H1 (cell line): ENCODE results near the gene FKBP2. TPM values are rescaled to one million over a fixed set of nuclear protein-coding genes. Genes with fewer than 3 reads are reported as not detected.

ENCODE experiments used
- CHD2 ChIP-seq: IDR thresholded peaks from 2 replicates; pipeline ENCODE4 v1.6.1; 2012; ENCODE audit warnings: low read length, improper control_type of control experiment
- EP300 ChIP-seq, 2 experiments: IDR thresholded peaks; 1 replicate in 1 of 2; 2 replicates in 1 of 2; pipeline ENCODE4 v1.6.1; 2011 to 2012; ENCODE audit warnings: low read depth in 2 of 2, low read length in 2 of 2, mild to moderate bottlenecking in 2 of 2, borderline replicate concordance in 1 of 2, inconsistent platforms in 1 of 2, moderate library complexity in 1 of 2
- KDM5A ChIP-seq: fragments of 200-600 bp; IDR thresholded peaks from 2 replicates; pipeline ENCODE4 v1.7.1; 2012; ENCODE audit warnings: mild to moderate bottlenecking, low read length, inconsistent platforms, mixed read lengths
- SRF ChIP-seq: IDR thresholded peaks from 2 replicates; pipeline ENCODE4 v1.6.1; 2011; ENCODE audit warnings: mild to moderate bottlenecking, low read depth, low read length, moderate library complexity
- YY1 ChIP-seq: IDR thresholded peaks from 2 replicates; pipeline ENCODE4 v1.6.1; 2011; ENCODE audit warnings: low read depth, mild to moderate bottlenecking, low read length
- polyA plus RNA-seq, 7 experiments: library from polyadenylated mRNA; depleted of rRNA in 3 of 7; stranded (reverse) in 5 of 7; unstranded in 2 of 7; fragments of >200 nt in 5 of 7; fragments of 200-250 nt in 2 of 7; gene quantifications; 1 replicate in 5 of 7; 2 replicates in 1 of 7; 4 replicates in 1 of 7; pipeline versions ENCODE4 v1.2.1 to v1.2.3, GENCODE V29; 2011 to 2013; ENCODE audit warnings: missing spikeins in 2 of 7, mixed read lengths in 2 of 7
- total RNA-seq: library from RNA; stranded (reverse); fragmentation: NEBNext Ultra II Directional; extraction: Animal tissue kit (Norgen Biotek cat#: 25700); gene quantifications from 2 replicates; pipeline ENCODE4 v1.2.1, GENCODE V29; 2021
- TF ChIP-seq, protein P1 (sequence below), 3 experiments: IDR thresholded peaks; 1 replicate in 2 of 3; 2 replicates in 1 of 3; pipeline versions ENCODE4 v1.5.1 to v1.6.1; 2011; ENCODE audit warnings: low read length in 3 of 3, mild to moderate bottlenecking in 3 of 3, inconsistent platforms in 2 of 3, low read depth in 1 of 3, moderate library complexity in 1 of 3; ENCODE audit not compliant: insufficient read depth in 1 of 3; ENCODE audit errors: control extremely low read depth in 1 of 3
- TF ChIP-seq, protein P2 (sequence below): fragments of 300-600 bp; sonication (generic); IDR thresholded peaks from 2 replicates; pipeline ENCODE4 v1.7.1; 2012; ENCODE audit warnings: low read length, moderate library complexity, mild to moderate bottlenecking, inconsistent platforms; ENCODE audit not compliant: insufficient replicate concordance

FKBP2 gene
- total and polyA plus RNA-seq, 2 of the 8 experiments (the other 6 are each of a cell fraction or from before 2014, with no cell fraction given): 41.7 to 52.5 TPM

DNA sequence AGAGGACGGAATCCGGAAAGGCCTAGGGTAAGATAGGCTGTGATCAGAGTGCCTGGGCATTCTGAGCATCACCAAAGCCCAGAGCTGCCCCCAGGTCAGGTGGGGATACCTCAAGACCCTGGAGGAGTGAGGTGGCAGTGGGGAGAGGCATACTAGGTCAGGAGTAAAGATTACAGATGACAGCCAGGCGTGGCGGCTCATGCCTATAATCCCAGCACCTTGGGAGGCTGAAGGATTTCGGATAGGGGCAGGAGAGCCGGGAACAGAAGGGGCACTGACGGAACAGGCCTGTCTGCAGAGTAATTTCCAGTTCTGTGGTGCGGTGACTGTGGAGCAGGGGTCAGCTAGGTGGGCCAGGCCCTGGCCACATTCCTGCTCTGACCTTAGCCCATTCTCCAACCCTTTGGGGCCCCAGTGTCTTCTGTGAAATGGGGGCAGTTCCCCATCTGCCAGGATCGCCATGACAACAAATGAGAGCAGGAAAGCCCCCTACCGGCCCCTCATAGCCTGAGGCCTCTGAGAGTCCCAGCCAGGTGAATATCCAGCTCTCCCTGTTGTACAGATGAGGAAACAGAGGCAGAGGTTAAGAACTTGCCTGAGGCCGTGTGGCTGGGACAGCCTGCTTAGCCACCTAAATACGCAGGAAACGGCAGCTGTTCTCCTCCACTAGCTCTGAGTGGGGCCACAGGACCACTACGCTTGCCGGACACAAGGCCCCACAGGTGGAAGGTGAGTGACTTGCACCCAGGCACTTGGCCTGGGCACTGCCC, 34.3 kb downstream of the FKBP2 start (continued):
- TF ChIP-seq, protein P1, sequence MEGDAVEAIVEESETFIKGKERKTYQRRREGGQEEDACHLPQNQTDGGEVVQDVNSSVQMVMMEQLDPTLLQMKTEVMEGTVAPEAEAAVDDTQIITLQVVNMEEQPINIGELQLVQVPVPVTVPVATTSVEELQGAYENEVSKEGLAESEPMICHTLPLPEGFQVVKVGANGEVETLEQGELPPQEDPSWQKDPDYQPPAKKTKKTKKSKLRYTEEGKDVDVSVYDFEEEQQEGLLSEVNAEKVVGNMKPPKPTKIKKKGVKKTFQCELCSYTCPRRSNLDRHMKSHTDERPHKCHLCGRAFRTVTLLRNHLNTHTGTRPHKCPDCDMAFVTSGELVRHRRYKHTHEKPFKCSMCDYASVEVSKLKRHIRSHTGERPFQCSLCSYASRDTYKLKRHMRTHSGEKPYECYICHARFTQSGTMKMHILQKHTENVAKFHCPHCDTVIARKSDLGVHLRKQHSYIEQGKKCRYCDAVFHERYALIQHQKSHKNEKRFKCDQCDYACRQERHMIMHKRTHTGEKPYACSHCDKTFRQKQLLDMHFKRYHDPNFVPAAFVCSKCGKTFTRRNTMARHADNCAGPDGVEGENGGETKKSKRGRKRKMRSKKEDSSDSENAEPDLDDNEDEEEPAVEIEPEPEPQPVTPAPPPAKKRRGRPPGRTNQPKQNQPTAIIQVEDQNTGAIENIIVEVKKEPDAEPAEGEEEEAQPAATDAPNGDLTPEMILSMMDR (IDR thresholded peaks at IDR 0.05; ENCODE audit: control extremely low read depth in 1 of 3, insufficient read depth in 1 of 3, low read depth in 1 of 3, low read length in 3 of 3): no peak
- TF ChIP-seq, protein P2, sequence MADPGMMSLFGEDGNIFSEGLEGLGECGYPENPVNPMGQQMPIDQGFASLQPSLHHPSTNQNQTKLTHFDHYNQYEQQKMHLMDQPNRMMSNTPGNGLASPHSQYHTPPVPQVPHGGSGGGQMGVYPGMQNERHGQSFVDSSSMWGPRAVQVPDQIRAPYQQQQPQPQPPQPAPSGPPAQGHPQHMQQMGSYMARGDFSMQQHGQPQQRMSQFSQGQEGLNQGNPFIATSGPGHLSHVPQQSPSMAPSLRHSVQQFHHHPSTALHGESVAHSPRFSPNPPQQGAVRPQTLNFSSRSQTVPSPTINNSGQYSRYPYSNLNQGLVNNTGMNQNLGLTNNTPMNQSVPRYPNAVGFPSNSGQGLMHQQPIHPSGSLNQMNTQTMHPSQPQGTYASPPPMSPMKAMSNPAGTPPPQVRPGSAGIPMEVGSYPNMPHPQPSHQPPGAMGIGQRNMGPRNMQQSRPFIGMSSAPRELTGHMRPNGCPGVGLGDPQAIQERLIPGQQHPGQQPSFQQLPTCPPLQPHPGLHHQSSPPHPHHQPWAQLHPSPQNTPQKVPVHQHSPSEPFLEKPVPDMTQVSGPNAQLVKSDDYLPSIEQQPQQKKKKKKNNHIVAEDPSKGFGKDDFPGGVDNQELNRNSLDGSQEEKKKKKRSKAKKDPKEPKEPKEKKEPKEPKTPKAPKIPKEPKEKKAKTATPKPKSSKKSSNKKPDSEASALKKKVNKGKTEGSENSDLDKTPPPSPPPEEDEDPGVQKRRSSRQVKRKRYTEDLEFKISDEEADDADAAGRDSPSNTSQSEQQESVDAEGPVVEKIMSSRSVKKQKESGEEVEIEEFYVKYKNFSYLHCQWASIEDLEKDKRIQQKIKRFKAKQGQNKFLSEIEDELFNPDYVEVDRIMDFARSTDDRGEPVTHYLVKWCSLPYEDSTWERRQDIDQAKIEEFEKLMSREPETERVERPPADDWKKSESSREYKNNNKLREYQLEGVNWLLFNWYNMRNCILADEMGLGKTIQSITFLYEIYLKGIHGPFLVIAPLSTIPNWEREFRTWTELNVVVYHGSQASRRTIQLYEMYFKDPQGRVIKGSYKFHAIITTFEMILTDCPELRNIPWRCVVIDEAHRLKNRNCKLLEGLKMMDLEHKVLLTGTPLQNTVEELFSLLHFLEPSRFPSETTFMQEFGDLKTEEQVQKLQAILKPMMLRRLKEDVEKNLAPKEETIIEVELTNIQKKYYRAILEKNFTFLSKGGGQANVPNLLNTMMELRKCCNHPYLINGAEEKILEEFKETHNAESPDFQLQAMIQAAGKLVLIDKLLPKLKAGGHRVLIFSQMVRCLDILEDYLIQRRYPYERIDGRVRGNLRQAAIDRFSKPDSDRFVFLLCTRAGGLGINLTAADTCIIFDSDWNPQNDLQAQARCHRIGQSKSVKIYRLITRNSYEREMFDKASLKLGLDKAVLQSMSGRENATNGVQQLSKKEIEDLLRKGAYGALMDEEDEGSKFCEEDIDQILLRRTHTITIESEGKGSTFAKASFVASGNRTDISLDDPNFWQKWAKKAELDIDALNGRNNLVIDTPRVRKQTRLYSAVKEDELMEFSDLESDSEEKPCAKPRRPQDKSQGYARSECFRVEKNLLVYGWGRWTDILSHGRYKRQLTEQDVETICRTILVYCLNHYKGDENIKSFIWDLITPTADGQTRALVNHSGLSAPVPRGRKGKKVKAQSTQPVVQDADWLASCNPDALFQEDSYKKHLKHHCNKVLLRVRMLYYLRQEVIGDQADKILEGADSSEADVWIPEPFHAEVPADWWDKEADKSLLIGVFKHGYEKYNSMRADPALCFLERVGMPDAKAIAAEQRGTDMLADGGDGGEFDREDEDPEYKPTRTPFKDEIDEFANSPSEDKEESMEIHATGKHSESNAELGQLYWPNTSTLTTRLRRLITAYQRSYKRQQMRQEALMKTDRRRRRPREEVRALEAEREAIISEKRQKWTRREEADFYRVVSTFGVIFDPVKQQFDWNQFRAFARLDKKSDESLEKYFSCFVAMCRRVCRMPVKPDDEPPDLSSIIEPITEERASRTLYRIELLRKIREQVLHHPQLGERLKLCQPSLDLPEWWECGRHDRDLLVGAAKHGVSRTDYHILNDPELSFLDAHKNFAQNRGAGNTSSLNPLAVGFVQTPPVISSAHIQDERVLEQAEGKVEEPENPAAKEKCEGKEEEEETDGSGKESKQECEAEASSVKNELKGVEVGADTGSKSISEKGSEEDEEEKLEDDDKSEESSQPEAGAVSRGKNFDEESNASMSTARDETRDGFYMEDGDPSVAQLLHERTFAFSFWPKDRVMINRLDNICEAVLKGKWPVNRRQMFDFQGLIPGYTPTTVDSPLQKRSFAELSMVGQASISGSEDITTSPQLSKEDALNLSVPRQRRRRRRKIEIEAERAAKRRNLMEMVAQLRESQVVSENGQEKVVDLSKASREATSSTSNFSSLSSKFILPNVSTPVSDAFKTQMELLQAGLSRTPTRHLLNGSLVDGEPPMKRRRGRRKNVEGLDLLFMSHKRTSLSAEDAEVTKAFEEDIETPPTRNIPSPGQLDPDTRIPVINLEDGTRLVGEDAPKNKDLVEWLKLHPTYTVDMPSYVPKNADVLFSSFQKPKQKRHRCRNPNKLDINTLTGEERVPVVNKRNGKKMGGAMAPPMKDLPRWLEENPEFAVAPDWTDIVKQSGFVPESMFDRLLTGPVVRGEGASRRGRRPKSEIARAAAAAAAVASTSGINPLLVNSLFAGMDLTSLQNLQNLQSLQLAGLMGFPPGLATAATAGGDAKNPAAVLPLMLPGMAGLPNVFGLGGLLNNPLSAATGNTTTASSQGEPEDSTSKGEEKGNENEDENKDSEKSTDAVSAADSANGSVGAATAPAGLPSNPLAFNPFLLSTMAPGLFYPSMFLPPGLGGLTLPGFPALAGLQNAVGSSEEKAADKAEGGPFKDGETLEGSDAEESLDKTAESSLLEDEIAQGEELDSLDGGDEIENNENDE: no peak
- TF ChIP-seq KDM5A (no peak), SRF (no peak), EP300 (IDR thresholded peaks at IDR 0.05; ENCODE audit: borderline replicate concordance in 1 of 2, low read depth in 2 of 2, low read length in 2 of 2) (no peak), CHD2 (no peak), YY1 (no peak)
